Retinal pigment epithelial cell (primary cell): ENCODE data around the gene BACH1.
A peak's percentile ranks its signal among the peaks of the same experiment; 100 is the strongest.
"Not testable (repeated sequence)": the region's sequence is repeated elsewhere in the genome, so short reads cannot be mapped to it uniquely, and the experiment has no call there.

Experiments used
- DNase-seq: peaks from one replicate; pipeline ENCODE4 v3.0.0-alpha.2; 2010; ENCODE audit warnings: low read depth
- H3K4me3 ChIP-seq: 2 replicates; pipeline ENCODE4 v1.5.1; 2011; ENCODE audit warnings: mild to moderate bottlenecking, low read length, control low read depth, moderate library complexity
- TF ChIP-seq, protein P1 (sequence below): conservative IDR thresholded peaks from 2 replicates; pipeline ENCODE4 v1.5.1; 2011; ENCODE audit warnings: low read depth, low read length, control low read depth, inconsistent platforms

BACH1 gene

GRCh38 chr21:29346281-29346680 is 47.6 kb downstream of the BACH1 start:
- TF ChIP-seq, protein P1, sequence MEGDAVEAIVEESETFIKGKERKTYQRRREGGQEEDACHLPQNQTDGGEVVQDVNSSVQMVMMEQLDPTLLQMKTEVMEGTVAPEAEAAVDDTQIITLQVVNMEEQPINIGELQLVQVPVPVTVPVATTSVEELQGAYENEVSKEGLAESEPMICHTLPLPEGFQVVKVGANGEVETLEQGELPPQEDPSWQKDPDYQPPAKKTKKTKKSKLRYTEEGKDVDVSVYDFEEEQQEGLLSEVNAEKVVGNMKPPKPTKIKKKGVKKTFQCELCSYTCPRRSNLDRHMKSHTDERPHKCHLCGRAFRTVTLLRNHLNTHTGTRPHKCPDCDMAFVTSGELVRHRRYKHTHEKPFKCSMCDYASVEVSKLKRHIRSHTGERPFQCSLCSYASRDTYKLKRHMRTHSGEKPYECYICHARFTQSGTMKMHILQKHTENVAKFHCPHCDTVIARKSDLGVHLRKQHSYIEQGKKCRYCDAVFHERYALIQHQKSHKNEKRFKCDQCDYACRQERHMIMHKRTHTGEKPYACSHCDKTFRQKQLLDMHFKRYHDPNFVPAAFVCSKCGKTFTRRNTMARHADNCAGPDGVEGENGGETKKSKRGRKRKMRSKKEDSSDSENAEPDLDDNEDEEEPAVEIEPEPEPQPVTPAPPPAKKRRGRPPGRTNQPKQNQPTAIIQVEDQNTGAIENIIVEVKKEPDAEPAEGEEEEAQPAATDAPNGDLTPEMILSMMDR = no peak
- H3K4me3 ChIP-seq = no peak overlapping the region
- DNase-seq = no peak

DNA sequence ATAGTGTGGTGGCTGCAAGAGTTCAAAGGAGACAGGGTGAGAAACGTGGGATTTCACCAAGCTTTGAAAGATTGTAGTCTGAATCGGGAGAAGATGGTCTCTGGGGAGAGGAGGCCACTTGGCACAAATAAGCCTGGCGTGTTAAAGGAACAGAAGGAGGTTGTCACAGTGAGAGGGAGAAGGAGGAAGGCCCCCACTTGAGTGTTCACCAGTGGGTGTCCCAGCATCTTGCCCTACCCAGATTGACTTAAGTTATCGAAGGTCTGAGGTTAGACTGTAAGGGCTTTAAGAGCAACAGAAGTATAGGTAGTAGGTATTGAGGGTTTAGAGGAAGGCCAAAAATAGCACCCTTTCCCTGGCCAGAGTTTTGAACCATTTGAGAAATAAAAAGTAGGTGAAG is 48.0 kb downstream of the BACH1 start:
- no peak for DNase-seq
- TF ChIP-seq, protein P1 = no peak
- H3K4me3 ChIP-seq = no peak overlapping the region

GRCh38 chr21:29347274-29347681 is 48.6 kb downstream of the BACH1 start:
- no peak for DNase-seq
- H3K4me3 ChIP-seq = no peak overlapping the region
- TF ChIP-seq, protein P1 = no peak

DNA sequence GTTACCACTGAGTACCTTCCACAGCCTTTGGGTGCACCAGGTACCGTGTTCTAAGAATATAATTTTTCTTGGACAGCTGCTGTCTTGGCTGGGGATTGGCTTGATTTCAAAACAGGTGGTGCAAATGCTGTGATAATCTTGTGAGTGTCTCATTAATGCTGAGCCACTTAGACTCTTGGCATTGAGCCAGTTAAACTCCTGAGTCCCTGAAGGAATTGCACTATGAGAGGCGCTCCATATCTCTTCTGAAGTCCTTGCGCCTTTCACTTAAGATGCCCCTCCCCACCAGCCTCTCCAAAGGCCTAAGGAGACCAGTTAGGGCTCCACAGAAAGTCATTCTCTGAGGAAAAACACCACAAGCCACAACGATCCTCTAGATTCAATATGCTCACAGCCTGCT is 51.0 kb downstream of the BACH1 start:
- DNase-seq = no peak
- TF ChIP-seq, protein P1 = no peak
- H3K4me3 ChIP-seq = no peak overlapping the region

DNA sequence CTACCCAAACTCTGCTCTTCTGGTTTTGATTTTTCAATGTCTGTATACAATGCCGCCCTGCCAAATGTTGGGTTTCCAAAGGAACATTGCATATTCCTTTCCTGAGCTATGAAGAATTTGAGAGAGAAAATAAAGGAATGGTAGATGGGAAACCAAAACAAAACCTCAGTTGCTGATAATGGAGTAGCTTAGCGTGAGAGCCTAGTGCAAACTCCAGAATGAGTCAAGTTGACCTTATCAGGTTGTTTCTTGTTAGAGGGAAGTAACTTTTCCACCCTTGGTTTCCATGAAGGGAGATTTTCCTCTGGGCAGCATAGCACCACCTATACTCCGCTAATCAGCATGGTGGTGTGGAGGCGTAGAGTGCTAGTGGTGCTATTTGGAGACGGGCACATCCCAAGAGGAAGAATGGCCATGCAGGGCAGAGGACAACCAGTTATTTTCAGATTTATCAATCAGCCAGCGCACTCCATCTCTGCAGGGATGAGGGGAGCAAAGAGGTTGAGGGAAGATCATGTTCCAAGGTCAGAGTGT is 51.6 kb downstream of the BACH1 start:
- DNase-seq = no peak
- no peak overlapping the region for H3K4me3 ChIP-seq
- TF ChIP-seq, protein P1 = no peak

DNA sequence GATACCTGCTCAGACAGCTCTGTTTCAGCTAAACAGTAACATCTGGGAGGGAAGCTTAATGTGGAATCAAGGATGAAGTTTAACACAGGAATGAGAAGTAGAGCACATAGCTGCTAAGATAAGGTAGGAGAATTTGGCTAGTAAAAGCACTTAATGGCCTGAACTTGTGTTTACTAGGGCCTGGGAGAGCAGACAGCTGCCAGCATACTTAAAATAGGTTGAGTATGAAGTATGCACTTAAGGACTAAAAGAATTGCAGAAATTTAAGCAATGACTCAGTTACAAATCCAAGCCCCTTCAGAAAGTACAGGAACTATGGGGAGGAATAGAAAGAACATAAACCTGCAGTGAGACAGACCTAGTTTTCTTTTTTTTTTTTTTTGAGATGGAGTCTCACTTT is 53.0 kb downstream of the BACH1 start:
- TF ChIP-seq, protein P1 = no peak
- H3K4me3 ChIP-seq = no peak overlapping the region
- DNase-seq = peak; percentile 77

GRCh38 chr21:29355043-29355710 is 56.5 kb downstream of the BACH1 start:
- H3K4me3 ChIP-seq, DNase-seq: not testable (repeated sequence)

DNA sequence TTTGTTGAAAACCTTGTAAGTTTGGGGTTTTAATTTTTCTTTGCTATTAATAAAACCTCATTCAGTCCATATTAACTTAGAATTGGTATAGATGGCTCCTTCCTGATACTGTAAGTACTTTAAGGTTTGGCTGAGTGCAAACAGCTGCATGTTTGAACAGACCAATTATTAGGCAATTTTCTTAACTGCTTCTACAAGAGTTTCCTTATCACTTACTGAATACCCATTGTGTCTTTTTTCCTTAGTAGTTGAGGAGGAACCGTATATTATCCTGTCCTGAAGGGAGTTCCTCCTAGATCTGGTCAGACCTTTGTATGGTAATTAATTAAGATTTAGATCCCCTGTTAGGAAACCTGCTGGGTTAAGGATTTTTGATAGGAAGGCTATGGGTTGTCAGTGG is 57.6 kb downstream of the BACH1 start:
- DNase-seq, H3K4me3 ChIP-seq: not testable (repeated sequence)

DNA sequence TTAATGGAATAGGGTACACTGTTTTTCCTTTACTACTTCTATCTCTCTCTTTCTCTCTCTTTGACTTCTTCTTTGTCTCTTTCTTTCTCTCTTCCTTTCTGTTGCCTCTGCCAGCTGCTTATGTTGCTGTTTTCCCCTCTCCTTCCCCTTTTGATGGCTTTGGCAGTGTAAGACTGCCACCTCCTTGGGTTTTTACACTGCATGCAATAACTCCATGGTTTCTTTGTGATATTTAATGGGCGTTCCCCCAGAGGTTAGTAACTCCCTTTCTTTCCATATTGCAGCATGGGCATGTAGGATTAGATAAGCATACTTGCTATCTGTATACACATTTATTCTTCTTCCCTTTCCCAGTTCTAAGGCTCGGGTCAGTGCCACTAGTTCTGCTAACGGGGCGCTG is 58.1 kb downstream of the BACH1 start:
- not testable (repeated sequence) for H3K4me3 ChIP-seq, DNase-seq
